Measurements from ENCODE around the gene VASN. TPM values are rescaled to one million over a fixed set of nuclear protein-coding genes. Genes with fewer than 3 reads are reported as not detected.

The VASN gene
- total and polyA plus RNA-seq, 9 of the 15 experiments (the other 6 are each of a cell fraction or from before 2014, with no cell fraction given) = 0.01 to 2.5 (median 0.41) TPM; not detected in 1

GRCh38 chr16:4350365-4350786 is 21.3 kb upstream of the VASN start (continued):
- TF ChIP-seq FIP1L1 (IDR thresholded peaks at IDR 0.05; ENCODE audit: low read depth, low read length, poor library complexity, severe bottlenecking) (no peak), ZNF24 (IDR thresholded peaks at IDR 0.05) (no peak), RUNX1 (IDR thresholded peaks at IDR 0.05; ENCODE audit: low read depth) (no peak), ARNT (IDR thresholded peaks at IDR 0.05) (no peak), CHCHD3 (CRISPR knock-in tag; IDR thresholded peaks at IDR 0.05) (no peak), ADNP (tag; IDR thresholded peaks at IDR 0.05) (peak; percentile 66; the same call in 1 of the 2 replicates), ZNF224 (CRISPR knock-in tag; IDR thresholded peaks at IDR 0.05) (no peak), ZBTB17 (CRISPR knock-in tag; IDR thresholded peaks at IDR 0.05) (no peak), ARID1B (IDR thresholded peaks at IDR 0.05) (no peak), MTA1 (IDR thresholded peaks at IDR 0.05; ENCODE audit: borderline replicate concordance) (no peak), ZNF174 (CRISPR knock-in tag; IDR thresholded peaks at IDR 0.05) (no peak), ATF4 (CRISPR knock-in tag; IDR thresholded peaks at IDR 0.05) (no peak), SAFB2 (IDR thresholded peaks at IDR 0.05; ENCODE audit: borderline replicate concordance, low read depth, low read length, severe bottlenecking) (no peak), ZNF232 (CRISPR knock-in tag; IDR thresholded peaks at IDR 0.05) (no peak), ZNF707 (CRISPR knock-in tag; conservative IDR thresholded peaks at IDR 0.05) (no peak), ZNF212 (CRISPR knock-in tag; IDR thresholded peaks at IDR 0.05) (no peak), CBX2 (IDR thresholded peaks at IDR 0.05; ENCODE audit: insufficient read depth, low read length, poor library complexity, severe bottlenecking) (no peak), KDM5B (IDR thresholded peaks at IDR 0.05; ENCODE audit: insufficient replicate concordance, low read depth, low read length) (peak; percentile 14), RBBP5 (IDR thresholded peaks at IDR 0.05; ENCODE audit: borderline replicate concordance, insufficient read depth, low read length, poor library complexity, severe bottlenecking) (no peak), NFE2L1 (tag; IDR thresholded peaks at IDR 0.05; ENCODE audit: borderline replicate concordance, low read depth) (no peak), GABPB1 (CRISPR knock-in tag; IDR thresholded peaks at IDR 0.05) (no peak), SMARCA4 (IDR thresholded peaks at IDR 0.05) (peak; percentile 55; the same call in 1 of the 2 replicates), MAX (CRISPR knock-in tag; IDR thresholded peaks at IDR 0.05) (0 out of 2 replicates have a peak, but pooled peaks have one; percentile 38), NR2C2 (CRISPR knock-in tag; IDR thresholded peaks at IDR 0.05) (no peak), NR2C2 (tag; IDR thresholded peaks at IDR 0.05) (no peak), ZNF76 (CRISPR knock-in tag; IDR thresholded peaks at IDR 0.05; ENCODE audit: borderline replicate concordance) (no peak), MLLT1 (IDR thresholded peaks at IDR 0.05) (0 out of 4 replicates have a peak, but pooled peaks of 1 of the 2 experiments have one; percentile 49), DIDO1 (tag; IDR thresholded peaks at IDR 0.05; ENCODE audit: low read depth) (no peak), POLR2A (conservative IDR thresholded peaks at IDR 0.05) (no peak)

Data from K562 (cell line).